ENCODE results near the gene RSPH6A.

The RSPH6A gene

DNA sequence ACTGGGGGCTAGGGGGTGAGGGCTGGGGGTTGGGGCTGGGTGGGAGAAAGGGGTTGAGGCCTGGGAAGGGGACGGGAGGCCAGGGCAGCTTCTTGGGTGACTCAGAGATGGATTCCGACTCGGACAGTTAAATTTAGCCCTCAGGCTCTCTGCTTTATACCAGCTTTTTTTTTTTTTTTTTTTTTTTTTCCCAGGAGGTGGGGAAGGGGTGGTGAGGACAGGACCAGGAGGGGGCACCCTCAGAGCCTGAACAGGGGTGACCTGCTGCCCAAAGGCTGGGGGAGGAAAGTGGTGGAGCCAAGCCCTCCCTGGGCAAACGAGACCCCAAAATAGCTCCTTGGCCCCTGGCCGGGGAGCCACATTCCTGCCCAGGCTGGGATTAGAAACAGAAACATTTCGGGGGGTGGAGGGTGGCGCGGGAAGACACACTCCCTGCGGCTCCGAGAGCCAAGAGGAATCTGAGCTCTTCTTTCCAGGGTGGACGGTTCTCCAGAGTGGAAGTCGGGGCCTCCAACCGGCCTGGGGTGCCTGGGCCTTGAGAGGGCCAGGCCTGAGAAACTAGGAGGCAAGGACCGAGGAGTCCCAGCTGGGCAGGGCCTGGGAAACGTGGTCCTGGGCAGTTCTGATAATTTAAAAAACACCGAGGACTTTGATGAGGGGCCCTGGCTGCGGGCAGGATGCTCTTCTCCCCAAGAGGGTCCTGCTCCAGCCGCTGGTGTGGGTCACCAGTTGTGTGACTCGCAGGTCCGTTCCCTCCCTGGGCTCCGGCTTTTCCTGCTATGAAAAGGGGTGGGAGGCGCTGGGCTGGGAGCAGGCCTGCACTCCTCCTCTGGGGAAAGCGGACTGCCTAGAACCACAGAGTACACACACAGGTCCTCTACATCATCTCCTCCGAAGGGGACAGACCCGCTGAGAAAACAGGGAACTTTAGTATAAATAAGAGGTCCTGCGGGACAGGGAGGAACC lies 32.0 kb downstream of the RSPH6A start:
- Mint-ChIP-seq H3K27me3 (peaks cover 14% of the 10 kb centered on the region), H3K9me3 (no peaks in the 10 kb centered on the region), H3K4me3 (no peak overlapping the region), H3K27ac (no peak overlapping the region), H3K36me3 (ENCODE audit: low read depth) (peaks cover 29% of the 10 kb centered on the region), H3K4me1 (ENCODE audit: low read depth) (peaks cover 20% of the 10 kb centered on the region)

DNA sequence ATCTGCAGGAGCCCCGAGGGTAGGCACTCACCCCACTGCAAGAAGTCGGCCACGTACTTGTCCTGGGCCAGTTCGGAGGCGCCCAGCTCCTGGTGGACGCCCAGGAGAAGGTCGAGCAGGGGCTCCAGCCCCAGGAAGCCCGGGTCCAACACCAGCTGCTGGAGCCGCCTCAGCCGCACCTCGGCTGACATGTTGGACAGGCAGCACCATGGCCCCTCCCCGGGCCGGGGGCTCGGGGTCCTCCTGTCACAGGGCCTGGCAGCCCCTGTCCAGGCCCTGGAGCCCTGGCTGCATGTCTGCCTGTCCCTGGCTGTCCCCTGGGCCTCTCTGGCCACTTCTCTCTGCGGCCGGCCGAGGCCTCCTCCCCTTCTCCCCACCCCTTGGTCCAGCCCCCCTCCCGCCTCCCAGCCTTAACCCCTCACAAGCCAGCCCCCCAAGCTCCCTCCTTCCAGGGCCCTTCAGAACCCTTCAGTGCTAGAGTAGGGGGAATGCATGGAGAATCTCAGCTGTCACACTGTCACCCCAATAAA lies 32.9 kb downstream of the RSPH6A start, which contains the start of gene DMPK:
DMPK (minus strand) TSS at position 329 of the 530 bp plus-strand sequence; CDS start at position 191, 138 bp downstream.
- no peaks in the 10 kb centered on the region for H3K9me3 Mint-ChIP-seq
- H3K4me3 Mint-ChIP-seq, result no peak within 1 kb of the TSS
- peaks cover 14% of the 10 kb centered on the region for H3K27me3 Mint-ChIP-seq
- peaks cover 26% of the 10 kb centered on the region for H3K36me3 Mint-ChIP-seq (ENCODE audit: low read depth)
- peaks cover 20% of the 10 kb centered on the region for H3K4me1 Mint-ChIP-seq (ENCODE audit: low read depth)
- H3K27ac Mint-ChIP-seq, result no peak within 1 kb of the TSS

DNA sequence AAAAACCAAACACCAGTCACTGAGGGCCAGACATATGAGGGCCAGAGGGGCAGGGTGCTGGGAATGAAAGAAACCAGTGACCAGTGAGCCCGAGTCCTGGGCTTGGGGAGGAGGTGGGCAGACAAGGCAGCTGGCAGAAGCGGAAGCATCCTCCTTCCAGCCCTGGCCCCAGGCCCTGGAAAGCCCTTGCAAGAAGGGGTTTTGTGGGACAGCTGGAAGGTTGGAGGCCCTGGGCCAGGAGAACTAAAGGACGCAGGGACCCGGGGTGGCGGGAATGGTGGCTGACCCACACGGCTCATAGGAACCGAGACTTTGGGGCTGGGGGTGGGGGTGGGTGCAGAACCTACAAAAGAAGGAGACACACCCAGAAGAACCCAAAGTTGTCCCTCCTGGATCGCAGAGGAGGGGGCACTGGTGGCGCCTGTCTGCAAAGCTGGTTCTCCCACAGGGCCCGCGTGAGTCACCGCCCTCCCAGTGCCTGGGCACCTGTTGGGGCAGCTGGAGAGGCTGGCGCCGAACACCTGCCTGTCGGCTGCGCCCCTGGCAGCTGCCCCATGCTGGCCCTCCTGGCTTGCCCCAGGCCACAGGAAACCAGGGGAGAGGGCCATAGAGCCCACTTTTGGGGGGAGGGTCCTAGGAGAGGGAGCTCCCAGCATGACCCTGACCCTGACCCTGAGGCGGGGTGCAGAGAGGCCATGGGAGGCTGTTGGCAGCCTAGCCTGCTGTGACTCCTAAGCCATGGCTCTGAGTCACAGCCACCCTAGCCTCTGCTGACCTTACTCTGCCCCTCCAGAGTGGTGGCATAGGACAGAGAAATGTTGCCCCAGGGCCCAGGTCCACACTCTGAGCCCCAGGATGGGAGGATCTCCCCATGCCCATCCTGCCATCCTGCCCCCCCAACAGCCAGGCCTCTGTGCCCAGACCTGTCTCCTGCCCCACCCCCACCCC lies 33.6 kb downstream of the RSPH6A start:
- Mint-ChIP-seq H3K36me3 (ENCODE audit: low read depth) (peaks cover 26% of the 10 kb centered on the region), H3K27ac (no peak overlapping the region), H3K9me3 (no peaks in the 10 kb centered on the region), H3K4me1 (ENCODE audit: low read depth) (peaks cover 20% of the 10 kb centered on the region), H3K27me3 (peaks cover 14% of the 10 kb centered on the region), H3K4me3 (no peak overlapping the region)

DNA sequence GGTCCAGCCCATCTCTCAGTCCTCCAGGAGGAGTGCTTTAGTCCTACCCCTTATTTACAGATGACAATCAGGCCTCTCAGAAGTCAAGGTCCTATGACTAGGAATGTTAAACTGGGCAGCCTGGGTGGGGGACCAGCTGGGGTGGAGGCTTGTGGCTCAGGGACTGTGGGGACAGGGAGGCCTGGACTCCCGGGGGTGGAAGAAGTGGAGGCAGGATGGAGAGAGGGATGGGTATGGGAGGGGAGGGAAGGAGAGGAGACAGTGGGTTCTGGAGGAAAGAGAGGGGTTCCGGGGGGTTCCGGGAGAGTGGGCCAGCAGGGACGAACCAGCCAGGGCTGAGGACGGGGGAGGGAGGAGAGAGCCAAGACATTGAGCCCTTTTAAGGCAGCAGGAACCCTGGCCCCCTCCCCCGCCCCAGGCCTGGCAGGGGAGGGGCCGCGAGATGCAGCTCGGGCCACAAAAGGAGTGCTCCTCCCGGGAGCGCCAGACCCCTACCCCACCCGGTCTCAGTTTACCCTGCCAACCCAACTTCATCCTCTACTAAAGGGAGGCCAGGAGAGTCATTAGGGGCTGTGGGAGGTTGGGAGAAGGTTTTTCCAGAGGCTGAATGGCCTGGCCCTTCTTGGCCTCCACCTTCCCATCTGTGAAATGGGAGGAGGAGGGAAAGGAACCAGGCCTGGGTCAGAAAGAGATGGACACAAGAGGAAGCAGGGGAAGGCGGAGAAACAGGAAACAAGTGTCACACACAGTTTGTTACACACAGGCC lies 34.5 kb downstream of the RSPH6A start:
- Mint-ChIP-seq H3K9me3 (no peaks in the 10 kb centered on the region), H3K4me3 (no peak overlapping the region), H3K4me1 (ENCODE audit: low read depth) (peaks cover 20% of the 10 kb centered on the region), H3K27me3 (peaks cover 14% of the 10 kb centered on the region), H3K27ac (peak overlapping the region; percentile 45), H3K36me3 (ENCODE audit: low read depth) (peaks cover 23% of the 10 kb centered on the region)

DNA sequence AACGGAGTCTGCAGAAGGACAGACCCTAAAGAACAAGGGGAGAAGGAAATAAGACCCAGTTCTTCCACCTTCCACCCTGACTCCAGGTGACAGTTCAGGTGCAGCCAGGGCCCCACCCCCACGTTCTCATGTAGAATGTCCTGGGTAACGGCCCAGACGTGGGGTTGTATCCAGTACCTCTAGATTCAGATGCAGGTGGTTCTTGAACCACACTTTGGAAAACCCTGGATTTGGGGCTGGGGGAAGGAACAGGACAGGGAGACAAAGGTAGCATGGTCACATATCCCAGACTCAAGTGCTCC lies 35.0 kb downstream of the RSPH6A start:
- H3K4me3 Mint-ChIP-seq, result no peak overlapping the region
- H3K27me3 Mint-ChIP-seq, result peaks cover 14% of the 10 kb centered on the region
- H3K36me3 Mint-ChIP-seq (ENCODE audit: low read depth), result peaks cover 20% of the 10 kb centered on the region
- H3K9me3 Mint-ChIP-seq, result no peaks in the 10 kb centered on the region
- H3K4me1 Mint-ChIP-seq (ENCODE audit: low read depth), result peaks cover 20% of the 10 kb centered on the region
- H3K27ac Mint-ChIP-seq, result no peak overlapping the region

DNA sequence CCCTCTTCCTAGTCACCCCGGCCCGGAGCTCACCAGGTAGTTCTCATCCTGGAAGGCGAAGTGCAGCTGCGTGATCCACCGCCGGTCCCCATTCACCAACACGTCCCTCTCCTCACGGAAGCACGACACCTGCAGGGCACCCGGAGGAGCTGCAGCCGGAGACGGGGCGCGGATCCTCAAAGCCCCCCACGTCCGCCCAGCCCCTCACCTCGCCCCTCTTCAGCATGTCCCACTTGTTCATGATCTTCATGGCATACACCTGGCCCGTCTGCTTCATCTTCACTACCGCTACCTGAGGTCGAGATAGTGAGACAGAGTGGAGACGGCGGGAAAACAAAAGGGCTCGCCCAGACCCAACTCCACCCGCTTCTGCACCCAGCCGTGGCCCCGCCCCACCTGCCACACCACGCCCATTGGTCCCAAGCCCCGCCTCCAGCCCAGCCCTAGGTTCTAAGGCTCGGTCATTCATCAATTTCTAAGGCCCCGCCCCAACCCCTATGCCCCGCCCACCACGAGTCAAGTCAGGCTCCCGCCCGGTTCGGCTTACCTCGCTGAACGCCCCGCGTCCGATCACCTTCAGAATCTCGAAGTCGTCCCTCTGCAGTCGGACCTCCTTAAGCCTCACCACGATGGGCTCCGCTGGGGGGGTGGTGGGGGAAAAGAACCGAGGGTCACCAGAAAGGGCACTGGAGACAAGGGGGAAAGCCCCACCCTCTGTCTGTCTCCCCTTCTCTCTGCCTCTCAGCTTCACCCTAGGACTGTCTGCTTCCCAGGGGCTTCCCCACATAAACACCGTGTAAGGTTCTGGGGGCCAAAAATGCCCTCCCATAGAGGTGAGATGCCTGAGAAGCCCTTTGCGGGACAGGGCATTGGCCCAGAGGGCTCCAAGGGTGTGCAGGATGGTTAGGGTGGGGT lies 35.6 kb downstream of the RSPH6A start:
- no peak overlapping the region for H3K27ac Mint-ChIP-seq
- no peaks in the 10 kb centered on the region for H3K9me3 Mint-ChIP-seq
- peak overlapping the region; percentile 73 for H3K4me3 Mint-ChIP-seq
- H3K4me1 Mint-ChIP-seq (ENCODE audit: low read depth), result peaks cover 20% of the 10 kb centered on the region
- peaks cover 19% of the 10 kb centered on the region for H3K36me3 Mint-ChIP-seq (ENCODE audit: low read depth)
- peaks cover 14% of the 10 kb centered on the region for H3K27me3 Mint-ChIP-seq

DNA sequence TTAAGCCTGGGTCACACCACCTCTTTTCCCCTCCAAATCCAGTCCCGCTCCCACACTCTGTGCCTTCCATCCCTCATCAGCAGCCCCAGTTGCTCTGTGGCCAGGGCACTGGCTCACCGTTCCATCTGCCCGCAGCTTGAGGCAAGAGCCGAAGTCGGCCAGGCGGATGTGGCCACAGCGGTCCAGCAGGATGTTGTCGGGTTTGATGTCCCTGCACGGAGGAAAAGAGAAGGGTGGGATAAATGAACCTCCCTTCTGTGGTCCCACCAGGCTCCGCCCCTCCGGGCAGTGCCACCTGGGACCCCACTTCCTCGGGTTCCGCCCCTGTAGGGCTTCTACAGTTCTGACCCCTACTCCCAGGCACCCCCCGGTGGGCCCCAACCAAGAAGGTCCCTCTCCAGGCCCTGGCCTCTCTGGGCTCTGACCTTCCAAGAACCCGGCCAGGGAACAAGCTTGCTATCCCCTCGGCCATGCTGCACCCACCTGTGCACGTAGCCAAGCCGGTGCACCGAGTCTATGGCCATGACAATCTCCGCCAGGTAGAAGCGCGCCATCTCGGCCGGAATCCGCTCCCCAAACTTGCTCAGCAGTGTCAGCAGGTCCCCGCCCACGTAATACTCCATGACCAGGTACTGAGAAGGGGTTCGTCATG lies 37.0 kb downstream of the RSPH6A start:
- H3K27ac Mint-ChIP-seq, result no peak overlapping the region
- H3K4me1 Mint-ChIP-seq (ENCODE audit: low read depth), result peaks cover 20% of the 10 kb centered on the region
- no peak overlapping the region for H3K4me3 Mint-ChIP-seq
- H3K27me3 Mint-ChIP-seq, result peaks cover 14% of the 10 kb centered on the region
- no peaks in the 10 kb centered on the region for H3K9me3 Mint-ChIP-seq
- peaks cover 19% of the 10 kb centered on the region for H3K36me3 Mint-ChIP-seq (ENCODE audit: low read depth)

DNA sequence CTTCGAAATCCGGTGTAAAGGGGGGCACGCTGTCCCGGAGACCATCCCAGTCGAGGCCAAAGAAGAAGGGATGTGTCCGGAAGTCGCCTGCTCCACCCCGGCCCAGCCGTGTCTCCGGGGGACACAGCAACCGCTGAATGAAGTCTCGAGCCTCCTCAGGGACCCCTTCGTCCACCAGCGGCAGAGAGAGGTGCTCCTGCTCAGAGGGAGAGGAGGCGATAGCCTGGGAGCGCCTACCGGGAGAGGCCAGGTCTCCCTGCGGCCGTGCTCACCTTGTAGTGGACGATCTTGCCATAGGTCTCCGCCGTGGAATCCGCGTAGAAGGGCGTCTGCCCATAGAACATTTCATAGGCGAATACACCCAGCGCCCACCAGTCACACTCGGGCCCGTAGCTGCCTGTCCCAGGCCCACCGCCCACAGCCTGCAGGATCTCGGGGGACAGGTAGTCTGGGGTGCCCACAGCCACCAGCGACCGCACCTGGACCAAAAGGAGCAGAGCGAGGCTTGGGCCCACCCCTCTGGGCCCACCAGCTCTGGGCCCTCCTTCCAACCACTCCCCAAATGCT lies 37.6 kb downstream of the RSPH6A start:
- Mint-ChIP-seq H3K27ac (no peak overlapping the region), H3K36me3 (ENCODE audit: low read depth) (peaks cover 19% of the 10 kb centered on the region), H3K27me3 (peaks cover 14% of the 10 kb centered on the region), H3K4me1 (ENCODE audit: low read depth) (peaks cover 20% of the 10 kb centered on the region), H3K9me3 (no peaks in the 10 kb centered on the region), H3K4me3 (no peak overlapping the region)

DNA sequence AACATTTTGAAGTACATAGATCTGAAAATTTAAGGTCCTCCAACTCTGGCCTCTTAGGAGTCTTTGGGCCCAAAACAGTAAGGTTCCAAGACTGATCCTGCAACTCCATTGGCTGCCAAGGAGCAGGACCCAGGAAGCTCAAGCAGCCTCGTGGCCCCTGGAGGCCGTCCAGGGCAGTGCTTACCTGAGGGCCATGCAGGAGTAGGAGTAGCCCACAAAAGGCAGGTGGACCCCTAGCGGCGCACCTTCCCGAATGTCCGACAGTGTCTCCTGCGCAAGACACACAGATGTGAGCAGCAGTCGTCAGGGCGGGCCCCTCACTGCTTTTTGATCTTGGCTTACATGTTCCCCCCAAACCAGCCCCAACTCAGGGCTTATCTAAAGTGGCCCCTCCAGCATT lies 40.3 kb downstream of the RSPH6A start:
- H3K27ac Mint-ChIP-seq, result no peak overlapping the region
- no peaks in the 10 kb centered on the region for H3K9me3 Mint-ChIP-seq
- H3K36me3 Mint-ChIP-seq (ENCODE audit: low read depth), result peaks cover 19% of the 10 kb centered on the region
- peaks cover 14% of the 10 kb centered on the region for H3K27me3 Mint-ChIP-seq
- H3K4me3 Mint-ChIP-seq, result no peak overlapping the region
- H3K4me1 Mint-ChIP-seq (ENCODE audit: low read depth), result peaks cover 21% of the 10 kb centered on the region

DNA sequence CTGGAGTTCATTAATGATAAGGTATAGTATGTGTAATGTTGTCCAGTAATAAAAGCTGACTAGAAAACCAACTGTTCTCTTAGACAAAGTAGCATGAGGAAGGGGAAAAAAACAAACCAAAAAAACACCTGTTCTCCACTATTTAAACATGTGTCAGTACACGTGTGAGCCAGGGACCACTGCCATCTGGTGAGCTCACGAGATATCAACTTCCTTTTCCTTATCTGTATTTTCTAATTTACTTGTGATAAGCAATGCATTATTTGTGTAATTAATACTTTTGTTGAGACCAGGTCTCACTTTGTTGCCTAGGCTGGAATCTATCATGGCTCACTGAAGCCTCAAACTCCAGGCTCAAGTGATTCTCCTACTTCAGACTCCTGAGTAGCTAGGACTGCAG lies 41.7 kb downstream of the RSPH6A start:
- Mint-ChIP-seq H3K9me3 (no peaks in the 10 kb centered on the region), H3K27me3 (peaks cover 5% of the 10 kb centered on the region), H3K36me3 (ENCODE audit: low read depth) (peaks cover 14% of the 10 kb centered on the region), H3K4me3 (no peak overlapping the region), H3K4me1 (ENCODE audit: low read depth) (peaks cover 14% of the 10 kb centered on the region), H3K27ac (no peak overlapping the region)

DNA sequence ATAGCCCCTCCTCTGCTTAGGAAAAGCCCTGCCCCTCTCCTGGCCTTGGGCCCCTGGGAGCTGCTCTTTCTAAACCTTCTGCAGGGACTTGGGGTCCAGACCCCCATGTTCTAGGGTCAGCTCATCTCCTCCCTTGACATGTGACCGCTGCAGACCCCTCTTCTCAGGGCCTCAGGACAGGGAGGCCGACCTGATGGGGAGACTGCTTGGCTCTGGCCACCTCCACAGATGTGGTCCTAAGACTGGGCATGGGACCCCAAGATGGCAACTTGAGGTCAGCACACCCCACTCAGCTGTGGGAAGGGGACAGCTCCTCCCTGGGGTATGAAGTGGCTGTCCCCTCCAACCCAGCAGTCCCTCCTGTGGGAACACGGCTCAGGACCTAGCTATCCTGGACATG lies 42.2 kb downstream of the RSPH6A start:
- Mint-ChIP-seq H3K4me1 (ENCODE audit: low read depth) (peaks cover 14% of the 10 kb centered on the region), H3K27ac (no peak overlapping the region), H3K4me3 (no peak overlapping the region), H3K9me3 (no peaks in the 10 kb centered on the region), H3K27me3 (peaks cover 5% of the 10 kb centered on the region), H3K36me3 (ENCODE audit: low read depth) (peaks cover 13% of the 10 kb centered on the region)

DNA sequence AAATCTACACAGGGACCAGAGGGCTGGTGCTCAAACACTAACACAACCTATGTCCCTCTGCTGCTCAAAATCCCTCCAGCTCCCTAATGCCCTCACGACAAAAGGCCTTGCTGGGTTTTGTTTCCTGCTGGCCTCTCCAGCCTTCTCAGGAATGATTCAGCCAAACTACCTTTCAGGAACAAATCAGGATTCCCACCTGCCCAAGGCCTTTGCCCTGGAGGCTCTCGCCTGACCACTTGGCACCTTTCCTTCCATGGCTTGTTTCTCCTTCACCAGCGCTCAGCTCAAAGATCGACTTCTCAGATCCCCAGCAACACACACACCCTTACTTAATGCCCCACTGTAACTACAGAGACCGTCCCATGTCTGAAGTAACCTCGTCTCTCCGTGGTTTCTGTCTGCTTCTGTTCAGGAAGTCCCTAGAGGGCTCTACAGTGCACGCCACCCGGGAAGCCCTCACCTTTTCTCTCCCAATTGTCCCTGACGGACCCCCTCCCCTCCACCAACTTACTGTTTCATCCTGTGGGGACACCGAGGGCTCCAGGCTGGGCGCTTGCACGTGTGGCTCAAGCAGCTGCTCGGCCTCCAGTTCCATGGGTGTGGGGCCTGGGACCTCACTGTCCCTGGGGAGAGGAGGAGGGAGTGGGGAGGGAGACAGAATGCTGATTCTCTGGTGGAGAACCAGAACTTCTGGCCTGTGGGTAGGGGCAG lies 42.8 kb downstream of the RSPH6A start:
- Mint-ChIP-seq H3K27ac (no peak overlapping the region), H3K36me3 (ENCODE audit: low read depth) (peaks cover 8% of the 10 kb centered on the region), H3K27me3 (peaks cover 5% of the 10 kb centered on the region), H3K4me3 (no peak overlapping the region), H3K9me3 (no peaks in the 10 kb centered on the region), H3K4me1 (ENCODE audit: low read depth) (peaks cover 15% of the 10 kb centered on the region)
